HG03064 (cell line): ENCODE results near the gene RTL5.

ENCODE experiments used
- ATAC-seq: cut with Tn5 transposase; IDR thresholded peaks from one replicate; pipeline ENCODE4 v1.9.1; 2021; ENCODE audit warnings: low read depth; ENCODE audit not compliant: unreplicated experiment

Gene RTL5

GRCh38 chrX:72130156-72130761 lies 1.5 kb downstream of the RTL5 start:
- ATAC-seq, result no peak

- ATAC-seq, result no peak
These were observed 2.1 kb downstream of the RTL5 start for GRCh38 chrX:72129661-72130060.

- ATAC-seq, result no peak
These were observed 2.8 kb downstream of the RTL5 start for GRCh38 chrX:72128881-72129280.

GRCh38 chrX:72128183-72128834 lies 3.4 kb downstream of the RTL5 start:
- ATAC-seq, result no peak

GRCh38 chrX:72127332-72127731 lies 4.4 kb downstream of the RTL5 start:
- no peak for ATAC-seq

GRCh38 chrX:72126539-72127140 lies 5.1 kb downstream of the RTL5 start:
- ATAC-seq, result peak; percentile 67

GRCh38 chrX:72126048-72126415 lies 5.7 kb downstream of the RTL5 start:
- no peak for ATAC-seq

- no peak for ATAC-seq
These were observed 6.2 kb downstream of the RTL5 start for GRCh38 chrX:72125331-72126047.

GRCh38 chrX:72124540-72125201 lies 7.0 kb downstream of the RTL5 start:
- no peak for ATAC-seq

- no peak for ATAC-seq
These were observed 8.1 kb downstream of the RTL5 start for GRCh38 chrX:72123471-72124185.

- ATAC-seq, result no peak
These were observed 8.9 kb downstream of the RTL5 start for GRCh38 chrX:72122621-72123337.

- no peak for ATAC-seq
These were observed 10.3 kb downstream of the RTL5 start for GRCh38 chrX:72121383-72121782.

GRCh38 chrX:72120837-72121236 lies 10.9 kb downstream of the RTL5 start:
- ATAC-seq, result no peak

- ATAC-seq, result no peak
These were observed 14.0 kb downstream of the RTL5 start for GRCh38 chrX:72117636-72118210.

- no peak for ATAC-seq
These were observed 16.3 kb downstream of the RTL5 start for GRCh38 chrX:72115380-72115779.

- ATAC-seq, result no peak
These were observed 16.9 kb downstream of the RTL5 start for GRCh38 chrX:72114807-72115206.

GRCh38 chrX:72114306-72114705 lies 17.4 kb downstream of the RTL5 start:
- ATAC-seq, result no peak

- ATAC-seq, result no peak
These were observed 18.3 kb downstream of the RTL5 start for GRCh38 chrX:72113461-72113860.

- no peak for ATAC-seq
These were observed 20.6 kb downstream of the RTL5 start for GRCh38 chrX:72110876-72111708.
